HG03558 (cell line): Measurements from ENCODE around the gene FBXL15.

Experiments used
- ATAC-seq: cut with Tn5 transposase; IDR thresholded peaks from one replicate; pipeline ENCODE4 v1.9.1; 2021; ENCODE audit warnings: moderate number of reproducible peaks; ENCODE audit not compliant: unreplicated experiment; ENCODE audit errors: extremely low read depth

The FBXL15 gene

GRCh38 chr10:102424916-102425315, 4.3 kb downstream of the FBXL15 start:
- no peak for ATAC-seq

- ATAC-seq: no peak
These were observed 4.8 kb downstream of the FBXL15 start for GRCh38 chr10:102425444-102425843.

- ATAC-seq: no peak
These were observed 6.2 kb downstream of the FBXL15 start for GRCh38 chr10:102426803-102427287.

GRCh38 chr10:102429468-102429867, 8.8 kb downstream of the FBXL15 start:
- no peak for ATAC-seq

GRCh38 chr10:102431452-102432124, 11.0 kb downstream of the FBXL15 start:
- no peak for ATAC-seq

GRCh38 chr10:102432162-102432950, 11.7 kb downstream of the FBXL15 start, which contains the start of gene CUEDC2:
Gene CUEDC2 (minus strand): TSS chr10:102432574. CDS start chr10:102425188, 7,386 bp downstream.
- peak; percentile 73 for ATAC-seq

GRCh38 chr10:102433619-102434046, 13.0 kb downstream of the FBXL15 start:
- ATAC-seq: no peak

- ATAC-seq: no peak
These were observed 13.9 kb downstream of the FBXL15 start for GRCh38 chr10:102434394-102435132.

- no peak for ATAC-seq
These were observed 14.5 kb downstream of the FBXL15 start for GRCh38 chr10:102435133-102435497.

GRCh38 chr10:102435529-102436233, 15.0 kb downstream of the FBXL15 start:
- ATAC-seq: no peak

- ATAC-seq: no peak
These were observed 15.7 kb downstream of the FBXL15 start for GRCh38 chr10:102436312-102436711.

GRCh38 chr10:102437515-102437914, 16.9 kb downstream of the FBXL15 start:
- no peak for ATAC-seq

GRCh38 chr10:102438374-102438773, 17.7 kb downstream of the FBXL15 start:
- no peak for ATAC-seq

GRCh38 chr10:102444851-102445250, 24.2 kb downstream of the FBXL15 start:
- ATAC-seq: no peak

- ATAC-seq: no peak
These were observed 28.9 kb downstream of the FBXL15 start for GRCh38 chr10:102449321-102450123.

GRCh38 chr10:102450124-102450373, 29.4 kb downstream of the FBXL15 start:
- no peak for ATAC-seq

- ATAC-seq: peak; percentile 56
These were observed 29.9 kb downstream of the FBXL15 start for GRCh38 chr10:102450374-102451104.

GRCh38 chr10:102451105-102451969, 30.7 kb downstream of the FBXL15 start, which contains the start of gene C10orf95:
Gene C10orf95 (minus strand): TSS chr10:102451543. CDS start chr10:102451093, 450 bp downstream.
- ATAC-seq: no peak
